Mucosa of descending colon (tissue), 3 donors: Measurements from ENCODE around the gene TRUB2. TPM values are rescaled to one million over a fixed set of nuclear protein-coding genes. Genes with fewer than 3 reads are reported as not detected.

Source experiments
- ATAC-seq: fragments of 200-7000 bp; cut with Tn5 transposase; one replicate; pipeline ENCODE4 v1.9.1; 2020; ENCODE audit warnings: mild to moderate bottlenecking, moderate library complexity
- DNase-seq, 3 donors: peaks; one replicate each; pipeline ENCODE4 v3.0.0-alpha.2; 2020
- H3K36me3 ChIP-seq: fragments of 200-600 bp; one replicate; pipeline ENCODE4 v1.8.0; 2021; ENCODE audit warnings: low read depth, mild to moderate bottlenecking
- H3K4me1 ChIP-seq: fragments of 200-600 bp; one replicate; pipeline ENCODE4 v1.8.0; 2021; ENCODE audit warnings: low read depth, mild to moderate bottlenecking
- H3K4me3 ChIP-seq: fragments of 200-600 bp; one replicate; pipeline ENCODE4 v1.8.0; 2021; ENCODE audit warnings: mild to moderate bottlenecking
- H3K9me3 ChIP-seq: fragments of 200-600 bp; one replicate; pipeline ENCODE4 v1.8.0; 2021; ENCODE audit warnings: mild to moderate bottlenecking
- CTCF ChIP-seq: fragments of 200-600 bp; IDR thresholded peaks from one replicate; pipeline ENCODE4 v1.8.0; 2022; ENCODE audit warnings: antibody characterized with exemption, mild to moderate bottlenecking
- intact Hi-C, 2 donors: fragments of 100-400 bp; cut with DNase I in 1 of 2; cut with micrococcal nuclease in 1 of 2; formaldehyde crosslinking; loops; one replicate each; pipeline versions ENCODE4 v1.11.0 to v1.11.1; 2022; cut with DNase I, micrococcal nuclease
- total RNA-seq, 3 donors: library from RNA; stranded (reverse); fragmentation: NEBNext Ultra II Directional in 2 of 3; extraction: Animal tissue kit (Norgen Biotek cat#: 25700) in 2 of 3; gene quantifications; one replicate each; pipeline versions ENCODE4 v1.2.1 to v1.2.4, GENCODE V29; 2021 to 2023
- donor health status: DM: no; HTN: no; CAD: no; lungs with moderate emphysema.
- donor health status: DM: no; HTN: no; CAD: no.
- donor health status: DM: no; HTN: yes; CAD: no.

The TRUB2 gene
- total RNA-seq, 3 donors from 2014 or later: 18.8 to 27.5 (median 24.3) TPM

DNA sequence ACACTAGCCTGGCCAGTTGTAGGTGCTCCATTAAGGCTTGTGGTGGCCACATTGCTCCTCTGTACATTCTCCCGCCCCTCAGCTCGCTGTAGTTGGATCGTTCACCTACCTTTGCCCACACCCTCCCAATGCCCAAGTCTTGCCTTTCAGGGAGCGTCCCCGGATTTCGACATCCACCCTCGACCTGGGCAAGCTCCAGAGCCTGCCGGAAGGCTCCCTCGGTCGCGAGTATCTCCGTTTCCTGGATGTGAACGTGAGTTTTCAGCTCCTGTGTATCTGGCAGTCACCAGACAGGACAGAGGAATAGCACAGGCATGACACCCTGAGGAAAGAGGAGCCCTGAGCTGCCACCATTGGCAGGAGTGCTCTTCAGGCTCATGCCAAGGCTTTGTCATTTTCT lies 3.4 kb upstream of the TRUB2 start:
- H3K9me3 ChIP-seq: no peaks in the 10 kb centered on the region
- H3K4me3 ChIP-seq: no peak overlapping the region
- ATAC-seq (no peak), DNase-seq (no peak)
- TF ChIP-seq CTCF: no peak
- peaks cover 15% of the 10 kb centered on the region for H3K4me1 ChIP-seq
- H3K36me3 ChIP-seq: no peaks in the 10 kb centered on the region
- intact Hi-C loops: no loop called here

DNA sequence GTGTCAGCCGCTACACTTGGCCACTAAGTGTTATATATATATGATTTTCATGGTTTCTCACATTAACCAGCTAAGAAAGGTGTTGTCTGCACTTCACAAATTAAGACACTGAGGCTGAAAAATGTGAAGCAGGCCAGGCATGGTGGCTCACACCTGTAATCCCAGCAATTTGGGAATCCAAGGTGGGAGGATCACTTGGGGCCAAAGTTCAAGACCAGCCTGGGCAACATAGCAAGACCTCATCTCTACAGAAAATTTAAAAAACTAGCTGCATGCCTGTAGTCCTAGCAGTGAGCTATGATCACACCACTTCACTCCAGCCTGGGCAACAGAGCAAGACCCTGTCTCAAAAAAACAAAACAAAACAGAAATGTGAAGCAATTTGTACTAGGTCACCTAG lies 2.2 kb upstream of the TRUB2 start:
- DNase-seq (no peak), ATAC-seq (no peak)
- Histone ChIP-seq H3K9me3 (no peaks in the 10 kb centered on the region), H3K4me3 (no peak overlapping the region), H3K36me3 (no peaks in the 10 kb centered on the region), H3K4me1 (peaks cover 15% of the 10 kb centered on the region)
- intact Hi-C loops: no loop called here
- TF ChIP-seq CTCF: no peak

DNA sequence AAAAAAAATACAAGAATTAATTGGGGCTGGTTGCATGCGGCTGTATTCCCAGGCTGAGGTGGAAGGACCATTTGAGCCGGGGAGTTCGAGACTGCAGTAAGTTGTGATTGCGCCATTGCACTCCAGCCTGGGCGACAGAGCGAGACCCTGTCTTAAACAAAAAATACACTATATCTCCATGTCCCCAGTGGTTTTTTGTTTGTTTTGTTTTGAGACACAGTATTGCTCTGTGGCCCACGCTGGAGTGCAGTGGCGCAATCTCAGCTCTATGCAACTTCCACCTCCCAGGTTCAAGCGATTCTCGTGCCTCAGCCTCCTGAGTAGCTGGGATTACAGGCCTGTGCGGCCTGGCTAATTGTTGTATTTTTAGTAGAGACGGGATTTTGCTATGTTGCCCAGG lies 1.5 kb upstream of the TRUB2 start:
- Histone ChIP-seq H3K9me3 (no peaks in the 10 kb centered on the region), H3K4me1 (peaks cover 15% of the 10 kb centered on the region), H3K36me3 (no peaks in the 10 kb centered on the region), H3K4me3 (no peak overlapping the region)
- intact Hi-C loops: no loop called here
- no peak for TF ChIP-seq CTCF
- ATAC-seq (no peak), DNase-seq (no peak)

- no peaks in the 10 kb centered on the region for H3K36me3 ChIP-seq
- TF ChIP-seq CTCF: no peak
- intact Hi-C loops: no loop called here
Measured at GRCh38 chr9:128323212-128323730, 1.0 kb upstream of the TRUB2 start.

DNA sequence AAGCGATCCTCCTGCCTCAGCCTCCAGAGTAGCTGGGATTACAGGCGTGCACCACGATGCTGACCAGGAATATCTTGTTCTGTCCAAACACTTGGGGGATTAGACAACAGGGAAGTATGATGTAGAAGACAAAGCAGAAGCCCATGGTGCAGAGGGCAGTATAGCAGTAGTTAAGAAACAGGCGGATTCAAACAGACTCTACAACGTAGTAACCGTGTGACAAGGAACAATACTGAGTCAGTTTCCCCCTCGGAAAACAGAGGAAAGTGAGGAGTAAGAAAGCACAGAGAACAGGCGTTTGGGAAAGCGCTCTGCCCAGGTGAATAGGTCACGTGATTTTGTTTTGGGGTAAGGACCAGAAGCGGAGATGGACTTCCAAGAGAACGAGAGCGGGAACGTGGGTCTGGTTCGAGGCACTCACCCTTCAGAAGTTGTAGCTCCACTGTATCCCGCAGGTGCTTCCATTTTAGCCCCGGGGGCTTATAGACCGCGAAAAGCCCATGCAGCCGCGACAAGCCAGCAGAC lies 306 bp downstream of the TRUB2 start:
- Histone ChIP-seq H3K9me3 (no peaks in the 10 kb centered on the region), H3K36me3 (peaks cover 6% of the 10 kb centered on the region), H3K4me3 (peak overlapping the region; percentile 87), H3K4me1 (peaks cover 15% of the 10 kb centered on the region)
- TF ChIP-seq CTCF: no peak
- ATAC-seq (peak; percentile 5), DNase-seq (no peak)
- intact Hi-C loops: no loop called here

More at GRCh38 chr9:128323212-128323730, 1.0 kb upstream of the TRUB2 start:
- Histone ChIP-seq H3K9me3 (no peaks in the 10 kb centered on the region), H3K4me1 (peaks cover 15% of the 10 kb centered on the region), H3K4me3 (peak overlapping the region; percentile 87)
- ATAC-seq (peak; percentile 2), DNase-seq (no peak)

GRCh38 chr9:128321343-128321742 lies 904 bp downstream of the TRUB2 start:
- Histone ChIP-seq H3K4me3 (no peak overlapping the region), H3K36me3 (peaks cover 8% of the 10 kb centered on the region)

More at GRCh38 chr9:128321343-128321742, 904 bp downstream of the TRUB2 start:
- DNase-seq: no peak
- no peak for ATAC-seq
- Histone ChIP-seq H3K4me1 (peaks cover 15% of the 10 kb centered on the region), H3K9me3 (no peaks in the 10 kb centered on the region)
- intact Hi-C loops: no loop called here
- TF ChIP-seq CTCF: no peak
